ENCODE results near the gene TCTN2. TPM values are rescaled to one million over a fixed set of nuclear protein-coding genes. Genes with fewer than 3 reads are reported as not detected.

Gene TCTN2
- total and polyA plus RNA-seq, 2 of the 8 experiments (the other 6 are each of a cell fraction or from before 2014, with no cell fraction given): 7.5 to 8.4 TPM

- Histone ChIP-seq H3K36me3 (ENCODE audit: control insufficient read depth in 2 of 4, insufficient read depth in 4 of 4, low read length in 3 of 4) (peaks cover 18 to 84% (median 49%) of the 10 kb centered on the region in 4 experiments), H2BK5ac (ENCODE audit: low read depth, low read length) (no peak overlapping the region), H3K79me2 (ENCODE audit: control insufficient read depth in 1 of 2, insufficient read depth in 2 of 2, low read length in 2 of 2) (no peaks in the 10 kb centered on the region), H2BK20ac (ENCODE audit: low read length) (no peak overlapping the region), H3K4me3 (ENCODE audit: extremely low read depth in 1 of 4, insufficient read depth in 2 of 4, low read depth in 3 of 4, low read length in 4 of 4) (no peak overlapping the region), H4K5ac (ENCODE audit: insufficient read length, low read depth, low read length) (no peak overlapping the region), H2AFZ (ENCODE audit: low read length) (no peak overlapping the region), H3K23me2 (ENCODE audit: low read depth, low read length) (no peaks in the 10 kb centered on the region), H3K23ac (ENCODE audit: insufficient read length) (no peak overlapping the region), H3K56ac (replicated peaks; ENCODE audit: insufficient read length, low read depth, low read length) (no peak overlapping the region), H3K9me3 (ENCODE audit: insufficient read depth in 2 of 2, low read depth in 1 of 2, low read length in 1 of 2) (no peaks in the 10 kb centered on the region), H3K9ac (replicated peaks in 1 of 4; ENCODE audit: extremely low read depth in 1 of 4, low read depth in 3 of 4, low read length in 3 of 4) (no peak overlapping the region), H2BK12ac (ENCODE audit: low read depth, low read length) (no peak overlapping the region), H2BK15ac (ENCODE audit: low read length) (no peak overlapping the region), H3K4ac (replicated peaks; ENCODE audit: insufficient read length, low read depth, low read length) (no peak overlapping the region), H2AK5ac (ENCODE audit: low read depth, low read length) (no peak overlapping the region), H3K79me1 (ENCODE audit: low read depth, low read length) (no peaks in the 10 kb centered on the region; the same call in 1 of the 2 replicates), H3K27me3 (replicated peaks in 1 of 4; ENCODE audit: control insufficient read depth in 3 of 4, extremely low read depth in 1 of 4, insufficient read depth in 3 of 4, low read length in 3 of 4) (no peaks in the 10 kb centered on the region), H2BK120ac (replicated peaks; ENCODE audit: low read depth, low read length) (no peak overlapping the region), H4K20me1 (replicated peaks in 1 of 2; ENCODE audit: control insufficient read depth in 1 of 2, insufficient read depth in 2 of 2, low read length in 2 of 2) (peaks cover 6 to 14% of the 10 kb centered on the region in 2 experiments), H3K4me2 (ENCODE audit: insufficient read depth in 1 of 2, low read depth in 2 of 2, low read length in 2 of 2) (no peak overlapping the region), H4K8ac (ENCODE audit: extremely low read depth, insufficient read depth, low read length) (no peak overlapping the region), H3K18ac (ENCODE audit: extremely low read depth, low read length) (no peak overlapping the region), H4K91ac (replicated peaks; ENCODE audit: insufficient read length, low read length) (no peak overlapping the region), H3K4me1 (replicated peaks in 1 of 4; ENCODE audit: control insufficient read depth in 3 of 4, insufficient read depth in 4 of 4, low read length in 3 of 4) (no peaks in the 10 kb centered on the region), H3K27ac (ENCODE audit: low read depth, low read length) (no peak overlapping the region), H3K14ac (ENCODE audit: insufficient read length) (no peak overlapping the region)
- DNase-seq (ENCODE audit: low read depth in 1 of 2, low spot score in 2 of 2) (no peak), FAIRE-seq (no peak)
- CTCF ChIA-PET (ENCODE audit: partially characterized antibody): no interaction called here
- TF ChIP-seq SUZ12 (IDR thresholded peaks at IDR 0.05; ENCODE audit: low read length): no peak
- TF ChIP-seq TEAD4 (IDR thresholded peaks at IDR 0.05; ENCODE audit: low read depth, low read length): no peak
- TF ChIP-seq E2F6 (IDR thresholded peaks at IDR 0.05): no peak
- no peak for TF ChIP-seq BACH1 (IDR thresholded peaks at IDR 0.05; ENCODE audit: low read length)
- TF ChIP-seq TCF12 (IDR thresholded peaks at IDR 0.05; ENCODE audit: low read depth, low read length): no peak
- POLR2A ChIA-PET (ENCODE audit: partially characterized antibody): no interaction called here
- 91% methylated on average over 5 of the region's 5 CpGs; no CpG with 5 or more reads in 1 of the 2 experiments for WGBS, 2 experiments (ENCODE audit: extremely low coverage in 1 of 2, insufficient coverage in 1 of 2, insufficient read length in 1 of 2, insufficient replicate concordance in 2 of 2, low coverage in 1 of 2, low lambda C conversion rate in 2 of 2, missing lambda C conversion rate in 1 of 2)
These were observed 76.4 kb downstream of the TCTN2 start for GRCh38 chr12:123747309-123747708.

Measured in H1 (cell line).